Suprapubic skin (tissue), 4 donors: ENCODE results near the gene BEST4. TPM values are rescaled to one million over a fixed set of nuclear protein-coding genes. Genes with fewer than 3 reads are reported as not detected.
A peak's percentile ranks its signal among the peaks of the same experiment; 100 is the strongest.
"Not testable (repeated sequence)": the region's sequence is repeated elsewhere in the genome, so short reads cannot be mapped to it uniquely, and the experiment has no call there.

Experiments used
- DNase-seq, 2 donors: peaks; one replicate each; pipeline ENCODE4 v3.0.0-alpha.2; 2019; ENCODE audit warnings: low spot score in 2 of 2
- H3K27ac ChIP-seq: fragments of 200-600 bp; sonication (generic); one replicate; pipeline ENCODE4 v1.5.1; 2019
- H3K27me3 ChIP-seq: fragments of 200-600 bp; sonication (generic); one replicate; pipeline ENCODE4 v1.5.1; 2019
- H3K36me3 ChIP-seq: fragments of 200-600 bp; sonication (generic); one replicate; pipeline ENCODE4 v1.5.1; 2019
- H3K4me1 ChIP-seq: fragments of 200-600 bp; sonication (generic); one replicate; pipeline ENCODE4 v1.5.1; 2019
- H3K4me3 ChIP-seq: fragments of 200-600 bp; sonication (generic); one replicate; pipeline ENCODE4 v1.5.1; 2019; ENCODE audit warnings: mild to moderate bottlenecking
- H3K9me3 ChIP-seq: fragments of 200-600 bp; sonication (generic); one replicate; pipeline ENCODE4 v1.5.1; 2019
- EP300 ChIP-seq: sonication (generic); formaldehyde crosslinking; IDR thresholded peaks from one replicate; pipeline ENCODE4 v1.6.1; 2017; ENCODE audit warnings: antibody characterized with exemption
- POLR2A ChIP-seq, 2 donors: fragments of 450-650 bp; IDR thresholded peaks; one replicate each; pipeline ENCODE4 v1.6.1; 2017; ENCODE audit warnings: antibody characterized with exemption in 2 of 2, mild to moderate bottlenecking in 2 of 2, moderate library complexity in 2 of 2
- POLR2AphosphoS5 ChIP-seq, 3 donors: sonication (generic); formaldehyde crosslinking; IDR thresholded peaks; one replicate each; pipeline ENCODE4 v1.6.1; 2017; ENCODE audit warnings: antibody characterized with exemption in 3 of 3
- WGBS: methylation state at CpG from one replicate; pipeline ENCODE4 v1.1.5; 2018; 5-methylcytosine and 5-hydroxymethylcytosine counted together
- total RNA-seq, 4 donors: library from RNA; depleted of rRNA; stranded (reverse); fragments of >200 nt; gene quantifications; one replicate each; pipeline ENCODE4 v1.1.0, GENCODE V29; 2016
- TF ChIP-seq, protein P1 (sequence below), 2 donors: fragments of 200-600 bp in 1 of 2; fragments of 450-650 bp in 1 of 2; sonication (generic) in 1 of 2; IDR thresholded peaks; one replicate each; pipeline ENCODE4 v1.5.1; 2016 to 2019; ENCODE audit warnings: antibody characterized with exemption in 2 of 2, mild to moderate bottlenecking in 1 of 2, moderate library complexity in 1 of 2

BEST4 gene
- total RNA-seq, 4 donors from 2014 or later = 0.30 to 0.72 (median 0.30) TPM; not detected in 1

DNA sequence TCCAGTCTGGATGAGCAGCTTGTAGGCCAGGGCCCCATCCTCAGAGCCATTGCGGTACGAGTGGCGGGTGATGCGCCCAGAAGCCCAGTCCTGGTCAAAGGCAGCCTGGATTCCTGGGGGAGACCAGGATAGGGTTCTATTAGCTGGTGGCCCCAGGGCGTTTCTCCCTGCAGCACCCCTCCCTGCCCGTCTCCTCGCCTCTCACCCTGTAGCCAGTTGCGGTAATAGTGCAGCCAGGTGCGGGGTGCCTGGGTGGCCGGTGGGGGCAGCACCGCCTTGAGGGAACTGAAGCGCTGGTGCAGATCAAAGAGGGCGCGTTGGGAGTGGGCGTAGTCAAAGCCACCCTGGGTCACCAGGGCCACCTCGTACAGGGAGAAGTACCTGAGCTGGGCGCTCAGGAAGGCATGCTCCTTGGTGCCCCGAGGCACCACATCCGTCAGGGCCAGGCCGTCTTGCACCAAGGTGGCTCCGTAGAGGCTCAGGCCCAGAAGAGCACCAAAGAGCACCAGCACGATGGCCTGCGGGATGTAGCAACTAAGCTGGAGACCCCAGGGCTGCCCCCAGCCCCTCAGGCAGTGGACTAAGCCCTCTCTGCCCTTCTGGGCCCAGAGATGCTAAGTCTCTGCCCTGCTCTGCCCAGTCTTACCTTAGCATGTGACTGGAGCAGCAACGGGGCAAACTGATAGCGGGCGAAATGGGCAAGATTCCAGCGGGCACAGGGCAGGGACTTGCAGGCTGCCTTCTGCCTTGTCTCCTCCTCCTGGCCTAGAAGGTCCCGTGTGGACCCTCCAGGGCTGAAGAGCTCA is 39.4 kb upstream of the BEST4 start:
- no peaks in the 10 kb centered on the region for H3K9me3 ChIP-seq
- no peaks in the 10 kb centered on the region for H3K27me3 ChIP-seq
- H3K36me3 ChIP-seq = no peaks in the 10 kb centered on the region
- H3K4me3 ChIP-seq = no peak overlapping the region
- H3K27ac ChIP-seq = no peak overlapping the region
- 88% methylated on average over 22 of the region's 28 CpGs for WGBS
- TF ChIP-seq, protein P1, sequence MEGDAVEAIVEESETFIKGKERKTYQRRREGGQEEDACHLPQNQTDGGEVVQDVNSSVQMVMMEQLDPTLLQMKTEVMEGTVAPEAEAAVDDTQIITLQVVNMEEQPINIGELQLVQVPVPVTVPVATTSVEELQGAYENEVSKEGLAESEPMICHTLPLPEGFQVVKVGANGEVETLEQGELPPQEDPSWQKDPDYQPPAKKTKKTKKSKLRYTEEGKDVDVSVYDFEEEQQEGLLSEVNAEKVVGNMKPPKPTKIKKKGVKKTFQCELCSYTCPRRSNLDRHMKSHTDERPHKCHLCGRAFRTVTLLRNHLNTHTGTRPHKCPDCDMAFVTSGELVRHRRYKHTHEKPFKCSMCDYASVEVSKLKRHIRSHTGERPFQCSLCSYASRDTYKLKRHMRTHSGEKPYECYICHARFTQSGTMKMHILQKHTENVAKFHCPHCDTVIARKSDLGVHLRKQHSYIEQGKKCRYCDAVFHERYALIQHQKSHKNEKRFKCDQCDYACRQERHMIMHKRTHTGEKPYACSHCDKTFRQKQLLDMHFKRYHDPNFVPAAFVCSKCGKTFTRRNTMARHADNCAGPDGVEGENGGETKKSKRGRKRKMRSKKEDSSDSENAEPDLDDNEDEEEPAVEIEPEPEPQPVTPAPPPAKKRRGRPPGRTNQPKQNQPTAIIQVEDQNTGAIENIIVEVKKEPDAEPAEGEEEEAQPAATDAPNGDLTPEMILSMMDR (IDR thresholded peaks at IDR 0.05) = no peak
- TF ChIP-seq POLR2AphosphoS5 (IDR thresholded peaks at IDR 0.05) (no peak), POLR2A (IDR thresholded peaks at IDR 0.05) (no peak), EP300 (no peak)
- no peaks in the 10 kb centered on the region for H3K4me1 ChIP-seq
- DNase-seq = no peak

- H3K4me1 ChIP-seq = no peaks in the 10 kb centered on the region
- no peak for TF ChIP-seq POLR2AphosphoS5 (IDR thresholded peaks at IDR 0.05)
- TF ChIP-seq POLR2A (IDR thresholded peaks at IDR 0.05) = no peak
- no peak for TF ChIP-seq EP300
- TF ChIP-seq, protein P1 (IDR thresholded peaks at IDR 0.05) = no peak
- peak in 1 of 2 donors; percentile 77 for DNase-seq
- H3K4me3 ChIP-seq = no peak overlapping the region
- H3K36me3 ChIP-seq = no peaks in the 10 kb centered on the region
- H3K27ac ChIP-seq = peak overlapping the region; percentile 16
- no peaks in the 10 kb centered on the region for H3K27me3 ChIP-seq
- 69% methylated on average over 20 of the region's 24 CpGs for WGBS
- no peaks in the 10 kb centered on the region for H3K9me3 ChIP-seq
Measured at GRCh38 chr1:44826375-44827196, 38.6 kb upstream of the BEST4 start.

DNA sequence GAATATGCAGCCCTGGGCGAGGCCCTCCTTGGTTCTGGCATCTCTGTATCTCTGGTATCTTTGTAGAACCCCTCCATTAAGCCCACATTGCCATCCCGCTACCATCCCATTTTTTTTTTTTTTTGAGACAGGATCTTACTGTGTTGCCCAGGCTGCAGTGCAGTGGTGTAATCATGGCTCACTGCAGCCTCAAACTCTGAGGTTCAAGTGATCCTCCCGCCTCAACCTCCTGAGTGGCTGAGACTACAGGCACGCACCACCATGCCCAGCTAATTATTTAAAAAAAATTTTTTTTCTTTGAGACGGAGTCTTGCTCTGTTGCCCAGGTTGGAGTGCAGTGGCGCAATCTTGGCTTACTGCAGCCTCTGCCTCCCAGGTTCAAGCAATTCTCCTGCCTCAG is 36.4 kb upstream of the BEST4 start:
- peaks cover 10% of the 10 kb centered on the region for H3K4me1 ChIP-seq
- not testable (repeated sequence) for H3K9me3 ChIP-seq, H3K27ac ChIP-seq, DNase-seq, H3K4me3 ChIP-seq, H3K27me3 ChIP-seq, H3K36me3 ChIP-seq
- WGBS = 92% methylated on average over 6 of the region's 6 CpGs

GRCh38 chr1:44822981-44823451 is 35.0 kb upstream of the BEST4 start:
- Histone ChIP-seq H3K4me1 (peaks cover 19% of the 10 kb centered on the region), H3K36me3 (no peaks in the 10 kb centered on the region), H3K27ac (no peak overlapping the region), H3K9me3 (no peaks in the 10 kb centered on the region), H3K4me3 (no peak overlapping the region), H3K27me3 (no peaks in the 10 kb centered on the region)
- no peak for DNase-seq
- TF ChIP-seq, protein P1 (IDR thresholded peaks at IDR 0.05) = no peak
- TF ChIP-seq EP300 (no peak), POLR2A (IDR thresholded peaks at IDR 0.05) (no peak), POLR2AphosphoS5 (IDR thresholded peaks at IDR 0.05) (no peak)
- WGBS = 77% methylated on average over 7 of the region's 15 CpGs

DNA sequence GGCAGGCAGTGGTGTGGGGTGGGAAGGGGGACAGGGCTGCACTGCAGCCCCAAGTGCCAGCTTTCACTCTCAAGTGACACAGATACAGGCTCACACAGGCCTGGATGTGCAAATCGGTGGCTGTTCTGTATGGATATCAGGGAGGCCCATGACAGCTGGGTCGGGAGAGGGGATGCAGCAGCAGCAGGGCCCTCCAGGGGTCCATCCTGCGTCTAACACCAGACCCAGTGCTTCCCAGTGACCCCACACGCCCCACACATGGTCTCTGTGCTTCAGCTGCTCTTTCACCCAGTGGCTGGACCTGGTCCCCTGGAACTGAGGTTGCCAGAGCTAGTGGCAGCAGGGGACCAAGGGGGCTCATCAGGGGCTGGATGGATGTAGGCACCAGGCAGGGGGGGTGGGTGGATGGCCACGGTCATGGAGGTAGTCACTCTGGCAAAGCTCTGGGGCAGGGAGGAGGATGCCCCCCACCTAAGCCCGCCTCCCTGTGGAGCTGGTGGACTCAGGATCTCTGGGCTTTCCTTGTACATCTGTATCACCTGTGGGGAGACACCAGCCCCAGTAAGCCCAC is 34.2 kb upstream of the BEST4 start:
- no peaks in the 10 kb centered on the region for H3K36me3 ChIP-seq
- H3K4me3 ChIP-seq = no peak overlapping the region
- no peak for TF ChIP-seq POLR2A (IDR thresholded peaks at IDR 0.05)
- TF ChIP-seq, protein P1 (IDR thresholded peaks at IDR 0.05) = no peak
- no peak for TF ChIP-seq EP300
- TF ChIP-seq POLR2AphosphoS5 (IDR thresholded peaks at IDR 0.05) = no peak
- DNase-seq = no peak
- no peak overlapping the region for H3K27ac ChIP-seq
- peaks cover 22% of the 10 kb centered on the region for H3K4me1 ChIP-seq
- 57% methylated on average over 2 of the region's 6 CpGs for WGBS
- no peaks in the 10 kb centered on the region for H3K9me3 ChIP-seq
- no peaks in the 10 kb centered on the region for H3K27me3 ChIP-seq
